ENCODE data around the gene CYB561D2.
A peak's percentile ranks its signal among the peaks of the same experiment; 100 is the strongest.

Gene CYB561D2

DNA sequence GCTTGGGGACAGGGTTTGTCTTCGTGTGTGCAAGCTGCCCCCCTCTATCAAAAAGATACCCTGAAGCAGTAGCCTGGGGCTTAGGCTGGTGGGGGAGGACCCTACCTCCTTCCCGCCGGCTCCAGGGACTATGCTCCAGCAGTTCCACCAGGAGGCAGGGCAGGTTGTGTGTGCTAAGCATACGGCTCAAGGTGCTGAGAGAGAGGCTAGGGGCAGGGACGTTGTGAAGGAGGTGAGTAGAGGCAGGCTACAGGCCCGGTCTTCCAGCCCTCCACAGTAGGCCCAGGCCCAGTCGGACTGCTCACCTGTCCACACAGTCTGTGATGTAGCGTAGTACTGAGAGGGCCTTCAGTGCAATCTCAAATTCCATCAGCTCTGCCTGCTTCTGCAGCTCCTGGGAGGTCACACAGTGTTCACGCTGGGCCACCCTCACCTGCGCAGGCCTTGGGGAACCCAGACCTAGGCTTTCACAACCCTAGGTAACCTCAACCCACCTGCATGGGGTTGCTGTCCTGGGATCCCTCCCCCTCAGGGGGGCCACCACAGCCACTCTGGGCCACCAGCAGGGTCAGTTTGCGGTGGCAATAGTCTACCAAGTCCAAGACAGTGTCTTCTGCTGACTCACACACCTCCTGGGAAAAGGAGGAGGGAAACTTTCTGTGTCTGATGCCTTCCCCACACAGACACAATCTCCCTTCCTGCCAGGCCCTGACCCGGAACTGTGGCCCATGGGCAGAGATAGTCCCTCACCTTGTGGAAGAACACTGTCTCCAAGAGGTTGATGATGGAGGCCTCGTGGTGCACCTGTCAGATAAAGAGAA lies 7.6 kb upstream of the CYB561D2 start:
- no peak overlapping the region for H2AFZ ChIP-seq (ENCODE audit: low read length)
- H3K9ac ChIP-seq (ENCODE audit: low read length): no peak overlapping the region
- peaks cover 10% of the 10 kb centered on the region for H3K4me1 ChIP-seq (ENCODE audit: low read length)
- H3K36me3 ChIP-seq (replicated peaks; ENCODE audit: insufficient read depth, low read length): no peaks in the 10 kb centered on the region
- no peaks in the 10 kb centered on the region for H4K20me1 ChIP-seq (ENCODE audit: insufficient read depth, low read length)
- TF ChIP-seq, protein P1, sequence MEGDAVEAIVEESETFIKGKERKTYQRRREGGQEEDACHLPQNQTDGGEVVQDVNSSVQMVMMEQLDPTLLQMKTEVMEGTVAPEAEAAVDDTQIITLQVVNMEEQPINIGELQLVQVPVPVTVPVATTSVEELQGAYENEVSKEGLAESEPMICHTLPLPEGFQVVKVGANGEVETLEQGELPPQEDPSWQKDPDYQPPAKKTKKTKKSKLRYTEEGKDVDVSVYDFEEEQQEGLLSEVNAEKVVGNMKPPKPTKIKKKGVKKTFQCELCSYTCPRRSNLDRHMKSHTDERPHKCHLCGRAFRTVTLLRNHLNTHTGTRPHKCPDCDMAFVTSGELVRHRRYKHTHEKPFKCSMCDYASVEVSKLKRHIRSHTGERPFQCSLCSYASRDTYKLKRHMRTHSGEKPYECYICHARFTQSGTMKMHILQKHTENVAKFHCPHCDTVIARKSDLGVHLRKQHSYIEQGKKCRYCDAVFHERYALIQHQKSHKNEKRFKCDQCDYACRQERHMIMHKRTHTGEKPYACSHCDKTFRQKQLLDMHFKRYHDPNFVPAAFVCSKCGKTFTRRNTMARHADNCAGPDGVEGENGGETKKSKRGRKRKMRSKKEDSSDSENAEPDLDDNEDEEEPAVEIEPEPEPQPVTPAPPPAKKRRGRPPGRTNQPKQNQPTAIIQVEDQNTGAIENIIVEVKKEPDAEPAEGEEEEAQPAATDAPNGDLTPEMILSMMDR (IDR thresholded peaks at IDR 0.05; ENCODE audit: low read length): no peak
- no peak for TF ChIP-seq EZH2 (optimal IDR thresholded peaks at IDR 0.05; ENCODE audit: low read depth, low read length)
- TF ChIP-seq EZH2phosphoT487 (IDR thresholded peaks at IDR 0.05; ENCODE audit: low read length): no peak
- no peak overlapping the region for H3K4me2 ChIP-seq (ENCODE audit: low read depth, low read length)
- peaks cover 10% of the 10 kb centered on the region; the same call in 1 of the 2 replicates for H3K27me3 ChIP-seq (replicated peaks; ENCODE audit: insufficient read depth, low read length)
- no peak overlapping the region for H3K4me3 ChIP-seq (ENCODE audit: low read length)
- no peaks in the 10 kb centered on the region for H3K9me2 ChIP-seq (replicated peaks; ENCODE audit: insufficient read depth, low read length)
- H3K79me2 ChIP-seq (ENCODE audit: low read length): 0 out of 2 replicates have a peak, but pooled peaks cover 5% of the 10 kb centered on the region
- no peak overlapping the region for H3K27ac ChIP-seq (ENCODE audit: low read length)
- H3K9me3 ChIP-seq (replicated peaks; ENCODE audit: insufficient read depth, low read length): no peaks in the 10 kb centered on the region
- peaks cover 3% of the 10 kb centered on the region; the same call in 1 of the 2 replicates for H3F3A ChIP-seq (ENCODE audit: insufficient read depth, low read length)
- no peak for DNase-seq

DNA sequence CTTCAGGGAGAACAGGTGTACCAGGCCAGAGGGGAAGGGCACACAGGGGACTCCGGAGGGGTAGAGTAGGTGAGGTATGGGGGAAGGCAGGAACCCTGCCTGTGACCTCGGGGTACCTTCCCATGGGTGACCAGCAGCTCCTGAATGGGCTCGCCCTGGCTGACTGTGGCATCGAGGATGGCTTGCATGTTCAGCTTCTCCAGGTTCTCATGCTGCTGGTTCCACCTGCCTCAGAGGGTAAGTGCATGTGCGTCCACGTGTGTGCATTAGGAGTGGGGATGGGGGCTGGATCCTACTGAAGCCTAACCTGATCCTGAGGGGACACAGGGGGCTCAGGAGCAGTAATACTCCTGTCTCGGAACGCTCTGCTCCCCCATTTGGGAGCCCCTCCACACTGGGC lies 5.7 kb upstream of the CYB561D2 start:
- Histone ChIP-seq H3K27ac (ENCODE audit: low read length) (no peak overlapping the region), H3K36me3 (replicated peaks; ENCODE audit: insufficient read depth, low read length) (no peaks in the 10 kb centered on the region), H3K9me2 (replicated peaks; ENCODE audit: insufficient read depth, low read length) (no peaks in the 10 kb centered on the region), H3K4me2 (ENCODE audit: low read depth, low read length) (peak overlapping the region; percentile 85), H3K4me3 (ENCODE audit: low read length) (peak overlapping the region; percentile 61), H4K20me1 (ENCODE audit: insufficient read depth, low read length) (no peaks in the 10 kb centered on the region), H3K9me3 (replicated peaks; ENCODE audit: insufficient read depth, low read length) (no peaks in the 10 kb centered on the region), H3K9ac (ENCODE audit: low read length) (peak overlapping the region; percentile 36; the same call in 1 of the 2 replicates), H3K79me2 (ENCODE audit: low read length) (peaks cover 14% of the 10 kb centered on the region), H3F3A (ENCODE audit: insufficient read depth, low read length) (0 out of 2 replicates have a peak, but pooled peaks cover 2% of the 10 kb centered on the region), H2AFZ (ENCODE audit: low read length) (peak overlapping the region; percentile 73), H3K4me1 (ENCODE audit: low read length) (peaks cover 16% of the 10 kb centered on the region; the same call in 1 of the 2 replicates), H3K27me3 (replicated peaks; ENCODE audit: insufficient read depth, low read length) (peaks cover 7% of the 10 kb centered on the region; the same call in 1 of the 2 replicates)
- TF ChIP-seq EZH2 (optimal IDR thresholded peaks at IDR 0.05; ENCODE audit: low read depth, low read length) (no peak), EZH2phosphoT487 (IDR thresholded peaks at IDR 0.05; ENCODE audit: low read length) (no peak)
- TF ChIP-seq, protein P1 (IDR thresholded peaks at IDR 0.05; ENCODE audit: low read length): no peak
- DNase-seq: no peak

DNA sequence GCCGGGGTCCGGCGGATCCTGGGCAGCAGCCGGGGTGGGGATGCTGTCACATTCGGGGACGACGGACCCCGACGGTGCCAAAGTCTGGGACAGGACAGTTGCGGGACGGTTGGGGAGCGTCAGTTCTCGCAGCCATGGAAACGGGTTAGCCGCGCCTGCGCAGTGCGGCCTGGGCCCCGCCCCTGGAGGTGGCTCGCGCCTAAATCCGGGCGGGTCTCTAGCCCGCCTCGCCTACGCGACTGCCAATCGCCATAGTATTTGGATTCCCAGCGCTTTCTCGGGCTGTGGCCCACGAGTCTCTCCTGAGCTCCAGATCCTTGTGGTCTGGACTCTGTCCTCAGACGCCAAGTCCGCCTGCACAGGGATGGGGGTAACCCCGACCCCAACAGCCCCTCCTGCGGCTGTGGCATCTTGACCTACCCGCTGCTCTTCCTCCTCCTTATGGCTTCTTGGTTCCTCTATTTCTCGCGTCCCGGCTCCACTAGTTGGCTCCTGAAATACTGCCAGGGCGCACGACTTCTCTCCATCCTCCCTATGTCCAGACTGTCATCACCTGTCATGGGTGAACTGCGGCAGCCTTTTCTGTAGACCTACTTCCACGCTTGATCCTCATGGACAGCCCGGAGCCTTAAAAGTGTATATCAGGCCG lies 5.0 kb upstream of the CYB561D2 start, which contains the start of gene ZMYND10:
Gene ZMYND10 (minus strand): TSS at position 147 of the 649 bp plus-strand sequence. CDS start 153 bp downstream, outside the sequence.
- no peak for TF ChIP-seq EZH2 (optimal IDR thresholded peaks at IDR 0.05; ENCODE audit: low read depth, low read length)
- TF ChIP-seq, protein P1 (IDR thresholded peaks at IDR 0.05; ENCODE audit: low read length): no peak
- no peak for TF ChIP-seq EZH2phosphoT487 (IDR thresholded peaks at IDR 0.05; ENCODE audit: low read length)
- Histone ChIP-seq H3K4me2 (ENCODE audit: low read depth, low read length) (peak within 1 kb of the TSS; percentile 85), H3K9me2 (replicated peaks; ENCODE audit: insufficient read depth, low read length) (no peaks in the 10 kb centered on the region), H3K9ac (ENCODE audit: low read length) (peak within 1 kb of the TSS; percentile 36), H3K4me3 (ENCODE audit: low read length) (peak within 1 kb of the TSS; percentile 61), H3K9me3 (replicated peaks; ENCODE audit: insufficient read depth, low read length) (no peaks in the 10 kb centered on the region), H3K27me3 (replicated peaks; ENCODE audit: insufficient read depth, low read length) (0 out of 2 replicates have a peak, but pooled peaks cover under 1% of the 10 kb centered on the region), H3K36me3 (replicated peaks; ENCODE audit: insufficient read depth, low read length) (no peaks in the 10 kb centered on the region), H3F3A (ENCODE audit: insufficient read depth, low read length) (0 out of 2 replicates have a peak, but pooled peaks cover 2% of the 10 kb centered on the region), H3K27ac (ENCODE audit: low read length) (no peak within 1 kb of the TSS), H3K4me1 (ENCODE audit: low read length) (peaks cover 16% of the 10 kb centered on the region; the same call in 1 of the 2 replicates), H4K20me1 (ENCODE audit: insufficient read depth, low read length) (no peaks in the 10 kb centered on the region), H3K79me2 (ENCODE audit: low read length) (peaks cover 19% of the 10 kb centered on the region), H2AFZ (ENCODE audit: low read length) (peak within 1 kb of the TSS; percentile 73)
- DNase-seq: peak; percentile 66

All from MM.1S (cell line).